KG1 (cell line): ENCODE results near the gene ZNF664.

Experiments
- DNase-seq: peaks from one replicate; lab custom pipeline; 2025; lab: John Stamatoyannopoulos, UW

ZNF664 gene

GRCh38 chr12:123972457-123973401 is at the start of gene ZNF664, which contains the start of gene CCDC92:
Gene ZNF664, plus strand, starts transcription at chr12:123973215. Its CDS starts 38,930 bp downstream, at chr12:124012145.
Gene CCDC92, minus strand, starts transcription at chr12:123972831. Its CDS starts 28,526 bp downstream, at chr12:123944305.
- DNase-seq, result peak; percentile 79

- DNase-seq, result no peak
Observed at GRCh38 chr12:123923927-123924326, 49.1 kb upstream of the ZNF664 start.

GRCh38 chr12:123924539-123924938 is 48.5 kb upstream of the ZNF664 start:
- no peak for DNase-seq

GRCh38 chr12:123928274-123928865 is 44.6 kb upstream of the ZNF664 start:
- DNase-seq, result no peak

GRCh38 chr12:123928897-123929296 is 44.1 kb upstream of the ZNF664 start:
- DNase-seq, result no peak

GRCh38 chr12:123929946-123930583 is 43.0 kb upstream of the ZNF664 start:
- DNase-seq, result no peak

GRCh38 chr12:123931686-123932321 is 41.2 kb upstream of the ZNF664 start:
- no peak for DNase-seq

GRCh38 chr12:123933214-123933613 is 39.8 kb upstream of the ZNF664 start:
- no peak for DNase-seq

GRCh38 chr12:123934016-123934620 is 38.9 kb upstream of the ZNF664 start:
- no peak for DNase-seq

GRCh38 chr12:123934829-123935228 is 38.2 kb upstream of the ZNF664 start:
- DNase-seq, result no peak

- no peak for DNase-seq
Observed at GRCh38 chr12:123935956-123936355, 37.1 kb upstream of the ZNF664 start.

- no peak for DNase-seq
Observed at GRCh38 chr12:123936471-123936870, 36.5 kb upstream of the ZNF664 start.

GRCh38 chr12:123936956-123937706 is 35.9 kb upstream of the ZNF664 start:
- DNase-seq, result no peak

- DNase-seq, result no peak
Observed at GRCh38 chr12:123937707-123938591, 35.1 kb upstream of the ZNF664 start.

- no peak for DNase-seq
Observed at GRCh38 chr12:123938679-123939480, 34.1 kb upstream of the ZNF664 start.

- DNase-seq, result no peak
Observed at GRCh38 chr12:123939716-123940626, 33.0 kb upstream of the ZNF664 start.

- DNase-seq, result no peak
Observed at GRCh38 chr12:123940627-123940966, 32.4 kb upstream of the ZNF664 start.

GRCh38 chr12:123941000-123941399 is 32.0 kb upstream of the ZNF664 start:
- no peak for DNase-seq
